Lower leg skin (tissue), 4 donors: Measurements from ENCODE around the gene CHD6. TPM values are rescaled to one million over a fixed set of nuclear protein-coding genes. Genes with fewer than 3 reads are reported as not detected.

Experiments
- DNase-seq, 2 donors: peaks; one replicate each; pipeline ENCODE4 v3.0.0-alpha.2; 2019; ENCODE audit warnings: low spot score in 2 of 2
- H3K4me3 ChIP-seq: fragments of 200-600 bp; sonication (generic); 2 replicates; pipeline ENCODE4 v1.5.1; 2017; ENCODE audit warnings: mild to moderate bottlenecking, low read depth; ENCODE audit not compliant: poor library complexity, severe bottlenecking
- POLR2A ChIP-seq, 2 donors: fragments of 450-650 bp; IDR thresholded peaks; one replicate each; pipeline ENCODE4 v1.6.1; 2016 to 2017; ENCODE audit warnings: antibody characterized with exemption in 2 of 2, mild to moderate bottlenecking in 1 of 2, moderate library complexity in 1 of 2
- WGBS, 2 donors: methylation state at CpG; one replicate each; pipeline ENCODE4 v1.1.5; 2018; 5-methylcytosine and 5-hydroxymethylcytosine counted together
- intact Hi-C: fragments of 100-400 bp; cut with DNase I; formaldehyde crosslinking; loops from one replicate; pipeline ENCODE4 v1.15.0; 2023; ENCODE audit warnings: low total_unique reads
- total RNA-seq, 4 donors: library from RNA; depleted of rRNA; stranded (reverse); fragments of >200 nt; gene quantifications; one replicate each; pipeline ENCODE4 v1.1.0, GENCODE V29; 2016
- TF ChIP-seq, protein P1 (sequence below), 3 donors: fragments of 450-650 bp; IDR thresholded peaks; one replicate each; pipeline ENCODE4 v1.5.1; 2016; ENCODE audit warnings: antibody characterized with exemption in 3 of 3, mild to moderate bottlenecking in 3 of 3, moderate library complexity in 2 of 3

CHD6 gene
- total RNA-seq, 4 donors from 2014 or later: 29.7 to 40.1 (median 37.7) TPM

DNA sequence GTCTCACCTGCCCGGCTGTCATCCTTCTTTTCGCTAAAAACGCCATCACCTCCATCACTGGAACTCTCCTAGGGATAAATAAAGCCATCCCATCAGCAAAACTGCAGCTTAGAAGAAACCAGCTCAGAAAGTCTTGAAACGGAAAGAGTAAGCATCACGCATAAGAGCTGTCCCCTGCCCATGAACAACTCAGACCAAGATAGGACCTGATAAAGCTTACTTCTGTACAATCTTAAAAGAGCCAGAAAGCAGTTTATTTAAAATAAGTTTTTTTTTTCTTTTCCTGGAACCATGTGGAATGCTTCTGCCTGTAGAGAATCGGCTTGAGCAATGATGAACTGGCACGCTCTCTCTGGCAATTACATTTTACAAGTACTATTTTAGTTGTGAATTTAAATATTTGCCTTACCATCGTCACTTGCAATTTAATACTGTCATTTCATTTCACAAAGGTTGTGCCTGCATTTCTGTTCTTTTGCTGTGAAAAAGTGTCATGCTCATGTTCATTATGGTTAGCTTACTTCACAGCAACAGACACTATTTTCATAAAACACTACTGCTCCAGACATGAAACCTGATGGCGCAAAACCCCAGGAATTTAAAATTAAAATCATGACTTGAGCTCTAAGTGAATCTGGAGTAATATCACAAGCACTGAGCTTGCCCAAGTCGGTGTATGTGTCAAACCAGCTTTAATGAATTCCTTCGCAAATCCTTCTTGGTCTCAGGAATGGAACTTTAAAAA, 191.9 kb downstream of the CHD6 start:
- intact Hi-C loops: no loop called here
- no peak overlapping the region for H3K4me3 ChIP-seq
- no peak for DNase-seq
- 88 to 92% methylated on average over 11 of the region's 11 CpGs for WGBS, 2 donors
- TF ChIP-seq POLR2A (IDR thresholded peaks at IDR 0.05): no peak
- TF ChIP-seq, protein P1, sequence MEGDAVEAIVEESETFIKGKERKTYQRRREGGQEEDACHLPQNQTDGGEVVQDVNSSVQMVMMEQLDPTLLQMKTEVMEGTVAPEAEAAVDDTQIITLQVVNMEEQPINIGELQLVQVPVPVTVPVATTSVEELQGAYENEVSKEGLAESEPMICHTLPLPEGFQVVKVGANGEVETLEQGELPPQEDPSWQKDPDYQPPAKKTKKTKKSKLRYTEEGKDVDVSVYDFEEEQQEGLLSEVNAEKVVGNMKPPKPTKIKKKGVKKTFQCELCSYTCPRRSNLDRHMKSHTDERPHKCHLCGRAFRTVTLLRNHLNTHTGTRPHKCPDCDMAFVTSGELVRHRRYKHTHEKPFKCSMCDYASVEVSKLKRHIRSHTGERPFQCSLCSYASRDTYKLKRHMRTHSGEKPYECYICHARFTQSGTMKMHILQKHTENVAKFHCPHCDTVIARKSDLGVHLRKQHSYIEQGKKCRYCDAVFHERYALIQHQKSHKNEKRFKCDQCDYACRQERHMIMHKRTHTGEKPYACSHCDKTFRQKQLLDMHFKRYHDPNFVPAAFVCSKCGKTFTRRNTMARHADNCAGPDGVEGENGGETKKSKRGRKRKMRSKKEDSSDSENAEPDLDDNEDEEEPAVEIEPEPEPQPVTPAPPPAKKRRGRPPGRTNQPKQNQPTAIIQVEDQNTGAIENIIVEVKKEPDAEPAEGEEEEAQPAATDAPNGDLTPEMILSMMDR (IDR thresholded peaks at IDR 0.05): no peak

DNA sequence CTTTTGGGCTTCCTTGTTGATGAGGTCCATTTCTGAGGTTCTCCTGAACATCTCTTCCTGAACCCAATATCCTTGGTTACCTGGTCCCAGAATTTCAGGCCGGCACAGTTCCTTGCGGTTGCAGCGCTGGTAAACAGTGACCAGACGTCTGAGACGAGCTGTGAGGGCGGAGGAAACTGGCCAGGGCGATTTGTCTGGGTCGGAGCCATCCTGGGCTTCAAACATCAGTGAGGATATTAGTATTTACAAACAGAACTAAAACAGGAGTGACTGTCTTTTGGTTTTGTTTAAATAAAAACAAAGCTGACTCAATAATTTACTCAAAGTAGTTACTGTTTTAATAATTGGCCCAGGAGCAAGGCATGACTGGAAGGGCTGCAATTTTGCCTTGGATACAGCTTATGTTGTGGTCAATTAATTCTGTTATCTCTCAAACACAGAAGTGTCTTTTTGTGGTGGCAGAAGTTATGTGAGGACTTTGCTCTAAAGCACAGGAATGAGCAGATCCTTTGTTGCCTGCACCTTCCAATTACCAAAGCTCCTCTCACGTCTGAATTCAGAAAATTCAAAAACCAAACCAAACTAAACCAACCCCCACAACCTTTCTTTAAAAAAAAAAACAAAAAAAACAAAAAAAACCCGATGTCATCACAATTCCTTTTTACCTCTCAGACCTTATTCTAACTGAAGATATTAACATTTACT, 192.8 kb downstream of the CHD6 start:
- no peak overlapping the region for H3K4me3 ChIP-seq
- 66% methylated on average over 10 of the region's 10 CpGs for WGBS, 2 donors
- no peak for TF ChIP-seq POLR2A (IDR thresholded peaks at IDR 0.05)
- TF ChIP-seq, protein P1 (IDR thresholded peaks at IDR 0.05): no peak
- no peak for DNase-seq
- intact Hi-C loops: no loop called here

DNA sequence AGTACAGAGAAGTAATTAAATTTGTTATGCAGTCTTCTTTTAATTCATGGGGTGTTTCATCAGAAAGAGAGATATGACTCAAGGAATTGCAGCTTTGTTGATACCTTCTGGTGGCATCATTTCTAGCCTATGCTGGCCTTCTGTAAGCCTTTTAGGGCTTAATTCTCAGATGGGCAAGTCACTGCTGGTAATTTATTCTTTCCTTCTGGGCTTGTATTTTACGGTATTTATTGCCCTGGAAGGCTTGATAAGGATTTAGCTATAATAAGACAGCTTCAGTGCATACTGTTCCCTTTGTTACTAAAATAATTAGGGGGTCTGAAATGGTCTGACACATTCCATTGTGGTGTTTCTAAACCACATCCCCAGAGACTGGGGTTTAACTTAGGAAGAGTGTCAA, 193.6 kb downstream of the CHD6 start:
- intact Hi-C loops: no loop called here
- no peak for TF ChIP-seq POLR2A (IDR thresholded peaks at IDR 0.05)
- TF ChIP-seq, protein P1 (IDR thresholded peaks at IDR 0.05): no peak
- no peak for DNase-seq
- 44 to 48% methylated on average over 1 of the region's 1 CpG for WGBS, 2 donors
- no peak overlapping the region for H3K4me3 ChIP-seq

DNA sequence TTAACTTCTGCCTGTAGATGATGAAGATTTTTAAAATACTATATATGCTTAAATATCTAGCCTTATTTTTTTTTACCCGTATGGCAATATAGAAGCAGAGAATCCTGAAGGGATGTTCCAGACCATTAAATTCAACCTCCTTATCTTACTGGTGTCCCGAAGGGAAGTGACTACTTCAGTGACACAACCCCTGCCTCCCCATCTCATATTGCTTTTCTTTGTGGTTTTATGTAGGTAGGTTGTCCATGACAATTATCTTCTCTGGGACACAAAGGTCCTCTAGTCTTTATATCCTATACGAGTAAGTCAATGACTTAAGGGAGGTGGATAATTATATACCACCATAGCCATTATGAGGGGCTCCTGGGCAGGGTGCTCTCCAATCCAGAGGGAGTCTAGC, 194.2 kb downstream of the CHD6 start:
- DNase-seq: no peak
- 92 to 95% methylated on average over 3 of the region's 3 CpGs for WGBS, 2 donors
- intact Hi-C loops: no loop called here
- H3K4me3 ChIP-seq: no peak overlapping the region
- TF ChIP-seq, protein P1 (IDR thresholded peaks at IDR 0.05): no peak
- TF ChIP-seq POLR2A (IDR thresholded peaks at IDR 0.05): no peak

DNA sequence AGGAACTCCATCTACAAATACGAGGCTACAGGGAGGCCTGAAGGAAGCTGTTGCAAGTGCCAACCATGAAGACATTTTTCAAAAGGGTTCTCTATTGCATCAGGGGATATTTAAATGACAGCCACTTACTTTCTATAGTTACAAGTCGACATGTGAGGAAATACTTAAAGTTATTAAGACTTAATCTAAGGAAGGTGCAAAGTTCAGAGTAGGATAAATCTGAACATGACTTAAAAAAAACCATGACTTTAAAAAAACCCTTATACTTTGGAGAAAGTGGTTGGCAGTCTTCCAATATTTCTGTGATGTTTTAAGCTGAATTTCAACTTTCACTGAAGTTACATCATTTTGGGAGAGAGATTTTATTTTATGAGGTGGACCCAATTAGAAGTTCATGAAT, 195.2 kb downstream of the CHD6 start:
- DNase-seq: no peak
- WGBS, 2 donors: 84 to 88% methylated on average over 2 of the region's 2 CpGs
- intact Hi-C loops: no loop called here
- no peak for TF ChIP-seq POLR2A (IDR thresholded peaks at IDR 0.05)
- TF ChIP-seq, protein P1 (IDR thresholded peaks at IDR 0.05): no peak
- H3K4me3 ChIP-seq: no peak overlapping the region
